A172 (cell line): ENCODE results near the gene MTNR1A. TPM values are rescaled to one million over a fixed set of nuclear protein-coding genes. Genes with fewer than 3 reads are reported as not detected.

Experiments used
- DNase-seq: peaks from one replicate; pipeline ENCODE4 v3.0.0-alpha.2; 2015; ENCODE audit warnings: low spot score
- total RNA-seq: library from RNA; depleted of rRNA; stranded (reverse); fragments of >200 nt; shearing (Covaris generic); gene quantifications from 2 replicates; pipeline ENCODE4 v1.2.3, GENCODE V29; 2014; rRNA removed

MTNR1A gene
- not detected in 2 replicates for total RNA-seq

DNA sequence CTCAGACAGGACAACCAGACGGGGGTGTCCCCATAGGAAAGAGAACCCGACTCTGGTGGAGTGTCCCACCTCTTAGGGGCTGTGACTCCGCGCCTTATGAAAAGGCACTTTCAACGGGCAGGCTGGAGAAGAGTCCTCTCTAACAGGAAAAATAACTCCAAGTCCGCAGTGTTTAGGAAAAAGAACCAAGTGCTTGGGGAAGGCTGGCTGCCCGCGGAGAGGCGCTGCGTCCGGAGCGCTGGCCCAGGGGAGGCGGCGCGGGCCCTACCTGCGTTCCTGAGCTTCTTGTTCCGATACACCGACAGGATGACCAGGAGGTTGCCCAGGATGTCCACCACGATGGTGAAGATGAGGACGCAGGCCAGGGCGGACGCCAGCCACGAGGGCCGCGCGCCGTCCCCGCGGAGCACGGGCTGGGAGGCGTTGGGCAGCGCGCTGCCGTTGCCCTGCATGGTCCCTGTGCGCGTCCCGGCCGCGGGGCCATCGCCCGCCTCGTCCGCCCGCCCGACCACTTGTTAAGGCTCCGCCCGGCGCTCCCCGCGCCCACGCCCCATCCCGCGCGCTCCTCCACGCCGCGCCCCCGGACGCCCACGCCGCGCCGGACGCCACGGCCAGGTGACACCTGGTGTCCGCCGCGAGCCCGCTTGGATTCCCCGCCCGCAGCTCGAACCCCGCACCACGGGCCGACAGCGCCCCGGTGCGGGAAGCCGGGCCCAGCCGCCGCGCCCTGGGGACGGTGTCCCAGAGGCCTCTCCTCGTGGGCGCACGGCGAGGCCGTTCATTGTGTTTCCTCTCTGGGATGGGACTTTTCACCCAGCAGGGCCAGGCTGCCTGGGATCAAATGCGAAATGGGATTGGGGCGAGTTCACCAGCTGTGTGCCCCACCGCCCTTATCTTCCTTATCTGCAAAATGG is at the start of gene MTNR1A:
Gene MTNR1A (minus strand): TSS at position 654 of the 914 bp plus-strand sequence. CDS start 202 bp downstream, at position 452.
- no peak for DNase-seq

DNA sequence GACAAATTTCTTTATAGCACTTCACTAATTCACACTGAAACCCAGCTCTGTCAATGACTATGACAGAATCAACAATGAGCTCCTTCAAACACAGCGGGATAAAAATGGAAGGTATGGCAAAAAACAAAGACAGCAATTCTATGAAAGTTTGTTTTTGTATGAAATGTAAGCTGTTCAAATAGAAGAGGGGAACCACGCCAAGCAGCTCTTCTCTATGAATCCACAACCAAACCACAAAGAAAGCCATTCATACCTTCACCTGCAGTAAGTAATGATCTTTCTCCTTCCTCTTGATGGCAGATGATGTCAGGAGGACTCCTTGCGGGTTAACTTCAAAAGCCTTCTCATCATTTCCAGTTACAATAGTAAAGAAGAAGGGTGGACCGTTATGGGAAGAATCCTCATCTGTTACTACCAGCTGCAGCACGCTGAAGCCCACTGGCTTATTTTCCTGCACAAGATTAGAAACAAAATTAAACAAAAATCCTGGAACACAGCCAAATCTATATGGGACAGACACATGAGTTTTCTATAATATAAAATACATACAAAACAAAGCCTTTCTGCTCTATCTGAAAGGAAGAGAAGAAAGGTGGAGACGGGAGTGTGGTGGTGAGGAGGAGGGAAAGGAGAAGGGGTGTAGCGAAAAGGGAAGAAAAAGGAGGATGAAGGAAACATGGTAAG is 48.9 kb upstream of the MTNR1A start:
- no peak for DNase-seq

GRCh38 chr4:186602978-186603377 is 47.6 kb upstream of the MTNR1A start:
- no peak for DNase-seq

DNA sequence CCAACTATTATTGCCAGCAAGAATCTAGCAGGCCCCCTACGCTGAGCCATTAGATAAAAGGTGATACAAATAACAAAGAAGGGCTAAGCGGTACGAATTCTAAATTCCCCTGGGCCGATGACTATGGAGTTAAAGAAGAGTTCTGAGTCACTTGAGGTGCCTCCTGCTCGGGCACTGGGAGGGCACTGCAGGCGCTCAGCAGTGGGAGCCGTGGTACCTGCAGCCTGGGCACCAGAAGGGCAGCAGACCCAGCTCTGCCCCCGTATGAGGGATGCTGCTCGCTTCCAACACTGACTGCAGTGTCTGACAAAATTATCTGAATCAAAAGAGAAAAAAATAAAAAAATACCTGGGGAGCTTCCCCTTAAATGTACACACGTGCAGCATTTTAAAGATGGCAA is 44.1 kb upstream of the MTNR1A start:
- DNase-seq = no peak

DNA sequence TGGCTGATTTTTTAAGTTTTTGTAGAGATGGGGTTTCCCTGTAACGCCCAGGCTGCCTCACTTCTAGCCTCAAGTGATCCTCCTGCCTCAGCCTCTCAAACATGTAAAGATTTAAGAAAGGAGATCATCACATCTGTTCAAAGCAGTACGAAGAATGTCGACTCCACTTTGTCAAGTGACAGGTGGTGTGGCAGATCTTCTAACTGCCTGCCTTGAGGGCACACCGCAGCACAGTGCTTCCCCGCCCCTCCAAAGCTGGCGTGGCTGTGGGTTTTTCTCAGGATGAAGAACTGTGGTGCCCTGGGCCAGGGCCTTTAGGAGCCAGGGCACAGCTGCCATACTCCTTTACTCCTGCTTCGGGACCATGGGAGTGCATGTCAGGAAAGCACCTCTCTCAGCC is 43.3 kb upstream of the MTNR1A start:
- DNase-seq = no peak

- no peak for DNase-seq
These were observed 41.6 kb upstream of the MTNR1A start for GRCh38 chr4:186596850-186597390.

DNA sequence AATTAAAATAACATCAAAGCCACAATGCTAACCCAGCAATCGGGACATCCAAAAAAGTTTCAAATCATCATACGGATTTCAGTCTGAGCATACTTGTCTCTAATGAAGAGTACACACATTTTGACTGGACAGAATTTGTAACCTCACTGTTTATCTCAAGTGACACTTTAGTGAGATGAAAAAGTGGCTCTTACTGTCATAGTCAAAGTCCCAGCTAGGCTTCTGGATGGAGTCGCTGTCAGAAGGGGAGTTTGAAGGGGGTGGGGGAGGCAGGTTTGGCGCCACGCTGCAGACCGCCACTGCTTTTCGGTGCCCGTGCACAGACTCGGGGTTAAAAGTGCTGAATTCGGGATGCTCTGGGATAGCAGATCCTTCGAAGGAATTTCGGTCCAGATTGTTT is 41.0 kb upstream of the MTNR1A start:
- DNase-seq = no peak

- no peak for DNase-seq
These were observed 38.2 kb upstream of the MTNR1A start for GRCh38 chr4:186593587-186593973.

DNA sequence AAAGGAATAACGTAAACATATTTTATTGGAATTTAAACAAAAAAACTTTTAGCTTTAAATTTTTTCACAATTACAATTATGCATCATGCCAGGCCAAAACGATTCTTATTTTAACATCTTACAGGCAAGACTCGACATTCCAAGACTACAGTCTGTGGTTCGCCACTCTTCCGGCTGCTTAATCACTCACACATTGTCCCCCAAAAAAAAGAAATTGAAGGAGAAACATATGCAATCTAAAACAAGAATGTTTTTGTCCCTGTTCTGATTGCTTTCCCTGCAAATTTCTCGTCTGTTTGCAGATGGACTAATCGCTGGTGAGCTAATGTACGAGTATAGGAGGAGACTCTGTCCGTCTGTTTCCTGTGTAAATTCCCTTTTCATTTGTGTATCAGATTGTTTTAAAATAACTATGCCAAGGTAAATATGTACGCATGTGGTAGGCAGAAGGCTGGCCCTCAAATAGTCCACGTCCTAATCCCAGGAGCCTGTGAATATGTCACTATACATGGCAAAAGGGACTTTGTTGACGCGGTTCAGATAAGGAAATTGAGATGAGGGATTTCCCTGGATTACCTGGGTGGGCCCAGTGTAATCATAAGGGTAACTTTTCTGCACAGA is 37.7 kb upstream of the MTNR1A start:
- no peak for DNase-seq

DNA sequence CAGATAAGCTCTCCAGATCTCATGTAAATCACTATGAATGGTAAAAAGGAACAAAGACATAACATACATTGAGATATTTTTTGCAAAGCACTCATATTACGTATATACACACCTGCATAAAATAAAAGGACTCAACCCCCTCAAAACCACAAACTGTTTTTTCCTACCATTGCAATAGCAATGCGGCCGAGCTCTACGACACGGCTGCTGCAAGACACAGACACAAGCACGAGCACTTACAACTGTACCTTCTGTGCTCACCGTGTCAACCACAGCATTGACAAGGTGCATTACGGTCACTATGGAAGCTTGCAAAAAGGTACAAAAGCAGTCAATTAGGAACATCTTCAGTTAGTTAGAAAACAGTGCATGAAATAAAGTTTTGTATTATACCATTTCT is 37.1 kb upstream of the MTNR1A start:
- no peak for DNase-seq

GRCh38 chr4:186591651-186592050 is 36.3 kb upstream of the MTNR1A start:
- no peak for DNase-seq

- DNase-seq = no peak
These were observed 33.1 kb upstream of the MTNR1A start for GRCh38 chr4:186588503-186588902.

- peak; percentile 49 for DNase-seq
These were observed 32.1 kb upstream of the MTNR1A start for GRCh38 chr4:186587416-186588018.

DNA sequence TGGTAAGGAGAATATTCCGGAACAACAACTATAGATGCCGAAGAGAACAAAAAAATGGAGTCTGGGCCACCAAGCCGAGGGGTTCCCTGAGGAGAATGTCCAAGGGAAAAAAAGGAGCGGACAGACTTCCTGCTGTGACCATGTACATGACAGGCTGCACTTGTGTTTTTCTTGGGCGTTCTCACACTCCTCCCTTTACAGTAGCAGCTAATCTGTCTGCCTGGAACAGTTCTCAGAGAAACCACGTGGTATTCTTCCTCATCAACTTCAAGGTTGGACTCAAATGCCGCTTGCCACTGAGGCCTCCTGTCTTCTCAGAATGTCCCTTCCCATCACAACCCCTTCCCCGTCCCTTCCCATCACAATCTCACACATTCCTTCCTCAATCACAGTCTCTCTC is 30.8 kb upstream of the MTNR1A start:
- DNase-seq = no peak

- no peak for DNase-seq
These were observed 29.5 kb upstream of the MTNR1A start for GRCh38 chr4:186584912-186585311.

DNA sequence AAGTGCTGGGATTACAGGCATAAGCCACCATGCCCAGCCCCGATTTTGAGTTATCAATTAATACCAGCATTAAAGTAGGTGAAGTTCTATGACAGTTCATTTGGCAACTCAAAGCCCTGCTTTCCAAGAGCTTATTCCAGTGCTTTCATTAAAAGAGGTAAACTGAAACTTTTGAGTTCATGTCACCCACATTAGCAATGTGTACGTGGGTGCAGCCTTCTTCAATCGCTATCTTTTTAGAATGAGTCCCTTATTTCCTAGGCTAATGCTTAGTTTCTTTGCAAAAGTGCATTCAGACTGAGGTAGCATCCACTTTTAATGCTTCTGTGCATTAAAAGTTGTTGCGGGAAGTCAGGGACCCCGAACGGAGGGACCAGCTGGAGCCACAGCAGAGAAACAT is 26.1 kb upstream of the MTNR1A start:
- DNase-seq = no peak

DNA sequence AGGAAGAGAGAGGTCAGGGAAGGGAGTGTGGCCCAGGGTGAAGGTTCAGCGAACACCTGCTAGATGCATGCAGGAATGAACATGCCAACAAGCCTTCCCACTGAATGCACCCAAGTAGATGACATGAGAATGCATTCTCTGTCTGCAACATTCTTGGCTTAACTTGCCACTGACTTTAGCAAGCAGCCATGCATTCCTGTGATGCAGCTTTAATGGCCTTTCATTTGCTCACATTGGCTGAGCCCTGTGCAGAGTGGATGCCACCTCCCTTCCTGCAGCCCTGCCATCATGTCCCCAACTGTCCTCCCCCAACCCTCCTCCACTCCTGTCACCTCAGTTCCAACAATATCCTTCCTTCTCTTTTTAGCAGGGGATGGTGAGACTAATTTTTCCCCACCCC is 25.3 kb upstream of the MTNR1A start:
- DNase-seq = no peak

- peak; percentile 23 for DNase-seq
These were observed 15.0 kb upstream of the MTNR1A start for GRCh38 chr4:186570193-186570996.

GRCh38 chr4:186569533-186570192 is 14.3 kb upstream of the MTNR1A start:
- no peak for DNase-seq

DNA sequence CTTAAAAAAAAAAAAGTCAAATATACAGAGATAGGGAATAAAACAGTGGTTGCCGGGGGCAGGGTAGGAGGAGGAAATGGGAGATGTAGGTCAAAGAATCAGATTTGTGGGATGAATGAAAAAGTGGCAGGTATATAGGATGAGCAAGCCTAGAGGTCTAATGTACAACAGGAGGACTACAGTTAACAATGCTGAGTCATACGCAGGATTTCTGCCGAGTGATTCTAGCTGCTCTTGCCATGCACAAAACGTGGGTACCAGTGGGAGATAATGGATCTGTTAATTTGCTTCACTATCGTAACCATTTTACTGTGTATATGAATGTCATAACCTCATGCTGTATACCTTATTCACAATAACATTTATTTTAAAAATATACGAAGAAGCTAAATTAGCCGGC is 10.7 kb upstream of the MTNR1A start:
- DNase-seq = no peak

- no peak for DNase-seq
These were observed 8.4 kb upstream of the MTNR1A start for GRCh38 chr4:186563761-186564160.
